Mesendoderm (in vitro differentiated cells): ENCODE measurements around the gene ADGRL4.
"Not testable (repeated sequence)": the region's sequence is repeated elsewhere in the genome, so short reads cannot be mapped to it uniquely, and the experiment has no call there.

Experiments used
- DNase-seq: peaks from one replicate; pipeline ENCODE4 v3.0.0; 2013
- H2AK5ac ChIP-seq: 2 replicates; pipeline ENCODE4 v1.6.1; 2013; ENCODE audit warnings: low read length, inconsistent platforms
- H2BK120ac ChIP-seq: 2 replicates; pipeline ENCODE4 v1.6.1; 2013; ENCODE audit warnings: low read depth, mild to moderate bottlenecking, low read length, moderate library complexity, mixed read lengths
- H2BK15ac ChIP-seq: replicated peaks from 2 replicates; pipeline ENCODE4 v1.6.1; 2013; ENCODE audit warnings: low read depth, mild to moderate bottlenecking, moderate library complexity
- H2BK5ac ChIP-seq: 2 replicates; pipeline ENCODE4 v1.6.1; 2013; ENCODE audit warnings: low read length, inconsistent platforms
- H3K18ac ChIP-seq: 2 replicates; pipeline ENCODE4 v1.6.1; 2013; ENCODE audit warnings: mild to moderate bottlenecking, low read length, mixed read lengths
- H3K23ac ChIP-seq: one replicate; pipeline ENCODE4 v1.6.1; 2013; ENCODE audit warnings: low read length
- H3K27ac ChIP-seq: 2 replicates; pipeline ENCODE4 v1.5.1; 2013; ENCODE audit warnings: low read depth, mild to moderate bottlenecking, inconsistent platforms, low read length, moderate library complexity
- H3K27me3 ChIP-seq: 2 replicates; pipeline ENCODE4 v1.6.1; 2013; ENCODE audit warnings: low read length, control low read depth, mild to moderate bottlenecking, inconsistent platforms; ENCODE audit not compliant: insufficient read depth, poor library complexity
- H3K36me3 ChIP-seq: 2 replicates; pipeline ENCODE4 v1.6.1; 2013; ENCODE audit warnings: low read length, inconsistent platforms; ENCODE audit not compliant: control insufficient read depth, insufficient read depth
- H3K4ac ChIP-seq: one replicate; pipeline ENCODE4 v1.6.1; 2013; ENCODE audit warnings: low read depth, mild to moderate bottlenecking, low read length, moderate library complexity
- H3K4me1 ChIP-seq: 2 replicates; pipeline ENCODE4 v1.6.1; 2013; ENCODE audit warnings: low read depth, low read length, inconsistent platforms; ENCODE audit not compliant: control insufficient read depth
- H3K4me2 ChIP-seq: 2 replicates; pipeline ENCODE4 v1.6.1; 2013; ENCODE audit warnings: low read length
- H3K4me3 ChIP-seq: 2 replicates; pipeline ENCODE4 v1.5.1; 2013; ENCODE audit warnings: mild to moderate bottlenecking, low read length
- H3K56ac ChIP-seq: one replicate; pipeline ENCODE4 v1.6.1; 2013; ENCODE audit warnings: low read length
- H3K79me1 ChIP-seq: 2 replicates; pipeline ENCODE4 v1.6.1; 2013; ENCODE audit warnings: low read length, inconsistent platforms
- H3K79me2 ChIP-seq: 2 replicates; pipeline ENCODE4 v1.6.1; 2013; ENCODE audit warnings: mild to moderate bottlenecking, low read length; ENCODE audit not compliant: control insufficient read depth, insufficient read depth
- H3K9ac ChIP-seq: 2 replicates; pipeline ENCODE4 v1.6.1; 2013; ENCODE audit warnings: low read length, inconsistent platforms
- H4K5ac ChIP-seq: one replicate; pipeline ENCODE4 v1.6.1; 2013; ENCODE audit warnings: low read length
- H4K8ac ChIP-seq: one replicate; pipeline ENCODE4 v1.6.1; 2013; ENCODE audit warnings: low read depth, mild to moderate bottlenecking, control low read depth, low read length, moderate library complexity
- WGBS: extraction: QIAGEN DNeasy Blood & Tissue Kit; methylation state at CpG from one replicate; pipeline ENCODE4 v1.1.7; 2013; ENCODE audit warnings: low lambda C conversion rate, missing lambda C conversion rate; ENCODE audit not compliant: insufficient coverage; ENCODE audit errors: extremely low coverage; 5-methylcytosine and 5-hydroxymethylcytosine counted together

Gene ADGRL4

GRCh38 chr1:78892260-78892840 is 114.2 kb downstream of the ADGRL4 start:
- no peak overlapping the region for H4K8ac ChIP-seq
- H3K27ac ChIP-seq, result no peak overlapping the region
- H3K27me3 ChIP-seq, result no peaks in the 10 kb centered on the region
- no peak overlapping the region for H2BK15ac ChIP-seq
- H3K18ac ChIP-seq, result no peak overlapping the region
- no peak for DNase-seq
- H4K5ac ChIP-seq, result no peak overlapping the region
- no peaks in the 10 kb centered on the region for H3K36me3 ChIP-seq
- H2BK5ac ChIP-seq, result no peak overlapping the region
- H3K79me1 ChIP-seq, result no peaks in the 10 kb centered on the region
- WGBS, result no CpG with 5 or more reads among the region's 3 CpGs
- H3K23ac ChIP-seq, result no peak overlapping the region
- H2BK120ac ChIP-seq, result no peak overlapping the region
- no peak overlapping the region for H2AK5ac ChIP-seq
- H3K56ac ChIP-seq, result no peak overlapping the region
- H3K4me2 ChIP-seq, result no peak overlapping the region
- H3K4me3 ChIP-seq, result no peak overlapping the region
- H3K4me1 ChIP-seq, result no peaks in the 10 kb centered on the region
- H3K79me2 ChIP-seq, result no peaks in the 10 kb centered on the region
- H3K4ac ChIP-seq, result no peak overlapping the region
- H3K9ac ChIP-seq, result no peak overlapping the region

- no peaks in the 10 kb centered on the region for H3K79me1 ChIP-seq
- H3K4me2 ChIP-seq, result no peak overlapping the region
- H4K5ac ChIP-seq, result no peak overlapping the region
- WGBS, result no CpG with 5 or more reads among the region's 2 CpGs
- no peak for DNase-seq
- no peak overlapping the region for H2BK5ac ChIP-seq
- H3K4me1 ChIP-seq, result peaks cover 3% of the 10 kb centered on the region
- no peak overlapping the region for H3K56ac ChIP-seq
- no peak overlapping the region for H3K4ac ChIP-seq
- H3K4me3 ChIP-seq, result no peak overlapping the region
- H3K23ac ChIP-seq, result no peak overlapping the region
- no peak overlapping the region for H4K8ac ChIP-seq
- no peak overlapping the region for H3K18ac ChIP-seq
- no peaks in the 10 kb centered on the region for H3K79me2 ChIP-seq
- H3K36me3 ChIP-seq, result no peaks in the 10 kb centered on the region
- H2AK5ac ChIP-seq, result no peak overlapping the region
- no peaks in the 10 kb centered on the region for H3K27me3 ChIP-seq
- H2BK15ac ChIP-seq, result no peak overlapping the region
- H3K9ac ChIP-seq, result no peak overlapping the region
- H3K27ac ChIP-seq, result no peak overlapping the region
- no peak overlapping the region for H2BK120ac ChIP-seq
These were observed 119.1 kb downstream of the ADGRL4 start for GRCh38 chr1:78887458-78887857.

- DNase-seq, result peak; percentile 74
- Histone ChIP-seq H3K4me2 (no peak overlapping the region), H3K4me3 (no peak overlapping the region), H3K27ac (no peak overlapping the region), H3K18ac (no peak overlapping the region), H3K79me1 (no peaks in the 10 kb centered on the region), H3K56ac (no peak overlapping the region), H3K23ac (no peak overlapping the region), H3K79me2 (no peaks in the 10 kb centered on the region), H3K36me3 (no peaks in the 10 kb centered on the region), H2BK120ac (no peak overlapping the region), H3K4ac (no peak overlapping the region), H2BK15ac (no peak overlapping the region), H2AK5ac (no peak overlapping the region), H4K5ac (no peak overlapping the region), H3K27me3 (no peaks in the 10 kb centered on the region), H2BK5ac (no peak overlapping the region), H4K8ac (no peak overlapping the region), H3K9ac (no peak overlapping the region), H3K4me1 (peaks cover 3% of the 10 kb centered on the region)
- no CpG with 5 or more reads among the region's 6 CpGs for WGBS
These were observed 121.7 kb downstream of the ADGRL4 start for GRCh38 chr1:78884685-78885452.

- no peak overlapping the region for H3K4ac ChIP-seq
- WGBS, result no CpG with 5 or more reads among the region's 5 CpGs
- H4K8ac ChIP-seq, result no peak overlapping the region
- H3K4me1 ChIP-seq, result peaks cover 3% of the 10 kb centered on the region
- H2BK15ac ChIP-seq, result no peak overlapping the region
- H3K18ac ChIP-seq, result no peak overlapping the region
- H3K9ac ChIP-seq, result no peak overlapping the region
- H3K36me3 ChIP-seq, result no peaks in the 10 kb centered on the region
- no peak overlapping the region for H3K4me2 ChIP-seq
- no peak overlapping the region for H2BK5ac ChIP-seq
- no peak for DNase-seq
- no peak overlapping the region for H3K4me3 ChIP-seq
- no peak overlapping the region for H3K56ac ChIP-seq
- H4K5ac ChIP-seq, result no peak overlapping the region
- H3K79me2 ChIP-seq, result no peaks in the 10 kb centered on the region
- H3K27ac ChIP-seq, result no peak overlapping the region
- no peak overlapping the region for H2AK5ac ChIP-seq
- H3K79me1 ChIP-seq, result no peaks in the 10 kb centered on the region
- H2BK120ac ChIP-seq, result no peak overlapping the region
- H3K23ac ChIP-seq, result no peak overlapping the region
- H3K27me3 ChIP-seq, result no peaks in the 10 kb centered on the region
These were observed 126.3 kb downstream of the ADGRL4 start for GRCh38 chr1:78880223-78880622.

GRCh38 chr1:78875986-78876385 is 130.5 kb downstream of the ADGRL4 start:
- not testable (repeated sequence) for H3K27me3 ChIP-seq, H3K4ac ChIP-seq, H3K4me2 ChIP-seq, H4K5ac ChIP-seq, DNase-seq, H3K23ac ChIP-seq, H3K56ac ChIP-seq, H3K36me3 ChIP-seq, H3K27ac ChIP-seq, H4K8ac ChIP-seq, H3K18ac ChIP-seq, H3K4me1 ChIP-seq, H2BK120ac ChIP-seq, H3K9ac ChIP-seq, H2BK5ac ChIP-seq, H3K79me1 ChIP-seq, H3K4me3 ChIP-seq, H2BK15ac ChIP-seq, H2AK5ac ChIP-seq, H3K79me2 ChIP-seq
- no CpG with 5 or more reads among the region's 4 CpGs for WGBS
